Measurements from ENCODE around the gene MIA3. TPM values are rescaled to one million over a fixed set of nuclear protein-coding genes. Genes with fewer than 3 reads are reported as not detected.
"Not testable (repeated sequence)": the region's sequence is repeated elsewhere in the genome, so short reads cannot be mapped to it uniquely, and the experiment has no call there.

MIA3 gene, protein sequence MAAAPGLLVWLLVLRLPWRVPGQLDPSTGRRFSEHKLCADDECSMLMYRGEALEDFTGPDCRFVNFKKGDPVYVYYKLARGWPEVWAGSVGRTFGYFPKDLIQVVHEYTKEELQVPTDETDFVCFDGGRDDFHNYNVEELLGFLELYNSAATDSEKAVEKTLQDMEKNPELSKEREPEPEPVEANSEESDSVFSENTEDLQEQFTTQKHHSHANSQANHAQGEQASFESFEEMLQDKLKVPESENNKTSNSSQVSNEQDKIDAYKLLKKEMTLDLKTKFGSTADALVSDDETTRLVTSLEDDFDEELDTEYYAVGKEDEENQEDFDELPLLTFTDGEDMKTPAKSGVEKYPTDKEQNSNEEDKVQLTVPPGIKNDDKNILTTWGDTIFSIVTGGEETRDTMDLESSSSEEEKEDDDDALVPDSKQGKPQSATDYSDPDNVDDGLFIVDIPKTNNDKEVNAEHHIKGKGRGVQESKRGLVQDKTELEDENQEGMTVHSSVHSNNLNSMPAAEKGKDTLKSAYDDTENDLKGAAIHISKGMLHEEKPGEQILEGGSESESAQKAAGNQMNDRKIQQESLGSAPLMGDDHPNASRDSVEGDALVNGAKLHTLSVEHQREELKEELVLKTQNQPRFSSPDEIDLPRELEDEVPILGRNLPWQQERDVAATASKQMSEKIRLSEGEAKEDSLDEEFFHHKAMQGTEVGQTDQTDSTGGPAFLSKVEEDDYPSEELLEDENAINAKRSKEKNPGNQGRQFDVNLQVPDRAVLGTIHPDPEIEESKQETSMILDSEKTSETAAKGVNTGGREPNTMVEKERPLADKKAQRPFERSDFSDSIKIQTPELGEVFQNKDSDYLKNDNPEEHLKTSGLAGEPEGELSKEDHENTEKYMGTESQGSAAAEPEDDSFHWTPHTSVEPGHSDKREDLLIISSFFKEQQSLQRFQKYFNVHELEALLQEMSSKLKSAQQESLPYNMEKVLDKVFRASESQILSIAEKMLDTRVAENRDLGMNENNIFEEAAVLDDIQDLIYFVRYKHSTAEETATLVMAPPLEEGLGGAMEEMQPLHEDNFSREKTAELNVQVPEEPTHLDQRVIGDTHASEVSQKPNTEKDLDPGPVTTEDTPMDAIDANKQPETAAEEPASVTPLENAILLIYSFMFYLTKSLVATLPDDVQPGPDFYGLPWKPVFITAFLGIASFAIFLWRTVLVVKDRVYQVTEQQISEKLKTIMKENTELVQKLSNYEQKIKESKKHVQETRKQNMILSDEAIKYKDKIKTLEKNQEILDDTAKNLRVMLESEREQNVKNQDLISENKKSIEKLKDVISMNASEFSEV (N-terminal part only)
- 19.1 and 25.5 TPM in 2 replicates for total RNA-seq (2014; rRNA removed; shearing (Covaris generic); ENCODE audit: low replicate concordance)

DNA sequence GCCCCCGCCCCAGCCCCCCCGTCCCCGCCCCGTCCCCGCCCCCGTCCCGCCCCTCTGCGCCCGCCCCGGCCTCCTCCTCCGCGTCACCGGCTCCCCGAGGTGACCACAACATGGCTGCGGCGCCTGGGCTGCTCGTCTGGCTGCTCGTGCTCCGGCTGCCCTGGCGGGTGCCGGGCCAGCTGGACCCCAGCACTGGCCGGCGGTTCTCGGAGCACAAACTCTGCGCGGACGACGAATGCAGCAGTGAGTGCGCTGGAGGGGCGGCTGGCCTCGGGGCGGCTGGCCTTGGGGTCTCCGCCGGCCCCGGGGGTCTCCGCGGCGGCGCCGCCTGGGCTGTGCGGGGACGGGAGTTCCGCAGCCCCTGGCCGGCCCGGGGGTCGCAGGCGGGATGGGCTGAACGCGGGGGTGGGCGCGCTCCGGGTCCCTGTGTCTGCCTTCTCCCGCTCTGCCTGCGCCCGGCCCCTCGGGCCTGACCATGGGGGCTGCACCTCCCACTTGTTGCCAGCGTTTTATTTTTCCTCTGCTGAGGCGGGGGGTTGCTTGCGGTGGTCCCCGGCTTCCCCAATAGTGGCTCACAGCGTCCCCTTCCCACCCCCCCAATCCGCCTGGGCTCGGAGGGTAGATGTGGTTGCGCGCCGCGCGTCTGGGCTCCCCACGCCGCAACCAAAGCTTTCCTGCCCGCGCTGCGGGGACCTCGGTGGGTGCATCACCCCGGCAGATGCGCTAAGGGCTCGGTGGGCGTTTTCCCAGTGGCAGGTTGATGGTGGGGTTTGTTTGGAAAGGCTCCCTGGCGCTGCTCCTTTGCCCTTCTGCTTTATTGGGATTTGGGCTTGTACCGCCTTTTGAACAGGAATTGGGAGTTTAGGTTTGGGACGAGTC, at the start of gene MIA3:
MIA3 (plus strand) TSS at position 97 of the 879 bp plus-strand sequence; CDS start at position 111, 14 bp downstream.
- peak; percentile 22 for DNase-seq (ENCODE audit: low read depth)
- in situ Hi-C loops (cut with HindIII; ENCODE audit: low pct_unique_long_range_greater_than_20kb, low sequenced_read_pairs) = no loop called here

DNA sequence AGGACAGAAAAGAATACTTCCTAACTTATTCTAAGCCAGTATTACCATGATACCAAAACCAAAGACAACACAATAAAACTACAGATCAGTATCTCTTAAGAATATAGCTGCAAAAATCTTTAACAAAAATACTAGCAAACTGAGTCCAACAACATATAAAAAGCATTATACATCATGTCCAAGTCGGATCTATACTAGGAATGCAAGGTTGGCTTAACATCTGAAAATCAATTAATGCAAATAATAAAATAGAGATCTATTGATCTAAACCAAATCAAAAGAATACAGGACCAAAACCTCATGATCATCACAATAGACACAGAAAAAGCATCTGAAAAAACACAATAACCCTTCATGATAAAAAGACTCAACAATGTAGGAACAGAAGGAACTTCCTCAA, 47.1 kb upstream of the MIA3 start:
- in situ Hi-C loops (cut with HindIII; ENCODE audit: low pct_unique_long_range_greater_than_20kb, low sequenced_read_pairs) = no loop called here
- no peak for DNase-seq (ENCODE audit: low read depth)

DNA sequence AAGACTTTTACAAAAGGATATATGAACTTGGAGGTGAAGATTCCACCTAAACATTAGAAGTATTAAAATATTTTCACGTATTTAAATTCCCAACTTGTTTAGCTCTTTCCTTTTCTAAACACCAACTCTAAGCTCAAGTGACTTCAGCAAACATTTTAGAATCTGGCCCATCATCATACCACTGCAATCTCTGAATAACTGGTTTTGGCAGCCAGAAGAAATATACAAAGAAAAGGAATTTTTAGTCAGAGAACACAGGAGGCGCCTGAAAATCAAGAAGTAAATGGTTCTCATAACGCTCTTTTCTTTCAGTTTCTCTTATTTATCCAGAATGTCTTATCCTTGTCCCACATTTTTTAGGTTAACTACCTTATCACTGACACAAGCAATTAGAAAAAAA, 38.6 kb upstream of the MIA3 start:
- no peak for DNase-seq (ENCODE audit: low read depth)
- in situ Hi-C loops (cut with HindIII; ENCODE audit: low pct_unique_long_range_greater_than_20kb, low sequenced_read_pairs) = no loop called here

DNA sequence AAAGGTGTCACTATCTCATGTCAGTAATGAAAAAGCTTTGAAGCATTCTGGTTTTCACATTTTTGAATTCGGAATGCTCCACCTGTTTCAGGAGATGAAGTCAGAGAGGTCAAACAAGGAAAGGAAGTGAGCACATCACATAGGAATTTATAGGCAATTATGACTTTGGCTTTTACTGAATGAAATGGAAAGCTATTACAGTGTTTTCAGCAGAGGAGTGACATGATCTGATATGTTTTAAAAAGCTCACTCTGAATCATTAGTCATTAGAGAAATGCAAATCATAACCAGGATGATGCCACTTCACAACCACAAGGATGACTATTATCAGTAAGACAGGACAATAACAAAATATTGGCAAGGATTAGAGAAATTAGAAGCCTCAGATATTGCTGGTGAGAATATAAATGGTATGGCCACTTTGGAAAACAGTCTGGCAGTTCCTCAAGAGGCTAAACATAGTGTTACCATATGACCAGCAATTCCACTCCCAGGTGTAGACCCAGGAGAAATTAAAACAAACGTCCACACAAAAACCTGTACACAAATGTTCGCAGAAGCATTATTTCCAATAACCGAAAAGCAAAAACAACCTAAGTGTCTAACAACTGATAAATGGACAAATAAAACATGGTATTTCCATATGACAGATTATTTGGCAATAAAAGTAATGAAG, 35.7 kb upstream of the MIA3 start:
- peak; percentile 40 for DNase-seq (ENCODE audit: low read depth)
- in situ Hi-C loops (cut with HindIII; ENCODE audit: low pct_unique_long_range_greater_than_20kb, low sequenced_read_pairs) = no loop called here

DNA sequence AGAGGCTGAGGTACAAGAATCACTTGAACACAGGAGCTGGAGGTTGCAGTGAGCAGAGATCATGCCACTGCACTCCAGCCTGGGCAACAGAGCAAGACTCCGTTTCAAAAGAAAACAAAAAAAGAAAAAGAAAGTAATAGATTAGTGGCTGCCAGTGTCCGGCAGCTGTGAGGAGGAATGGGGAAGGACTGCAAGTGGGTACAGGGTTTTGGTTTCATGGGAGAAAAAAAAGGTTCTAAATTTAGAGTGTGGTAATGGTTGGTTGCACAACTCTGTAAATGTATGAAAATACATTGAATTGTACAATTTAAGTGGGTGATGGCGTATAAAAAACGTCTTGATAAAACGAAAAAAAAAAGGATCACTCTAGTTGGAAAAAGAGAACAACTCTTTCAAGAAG, 34.8 kb upstream of the MIA3 start:
- in situ Hi-C loops (cut with HindIII; ENCODE audit: low pct_unique_long_range_greater_than_20kb, low sequenced_read_pairs) = no loop called here
- no peak for DNase-seq (ENCODE audit: low read depth)

DNA sequence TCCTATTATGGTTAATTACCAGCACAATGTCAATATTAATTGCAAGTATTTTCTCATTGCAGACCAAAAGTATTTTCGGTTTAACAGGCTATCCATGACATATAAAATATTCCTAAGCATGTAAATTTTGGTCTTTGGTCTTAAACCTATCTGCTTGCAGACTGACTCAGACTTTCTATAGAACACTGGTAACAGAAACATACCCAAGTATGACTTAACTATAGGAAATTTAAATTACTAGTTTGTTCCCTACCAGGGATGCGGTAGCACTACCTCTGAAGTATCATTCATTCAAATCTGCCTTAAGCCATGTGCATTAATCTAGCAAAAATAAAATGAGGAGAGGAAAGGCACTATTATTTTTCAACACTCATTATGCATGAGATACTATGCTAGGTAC, 31.1 kb upstream of the MIA3 start:
- in situ Hi-C loops (cut with HindIII; ENCODE audit: low pct_unique_long_range_greater_than_20kb, low sequenced_read_pairs) = no loop called here
- no peak for DNase-seq (ENCODE audit: low read depth)

DNA sequence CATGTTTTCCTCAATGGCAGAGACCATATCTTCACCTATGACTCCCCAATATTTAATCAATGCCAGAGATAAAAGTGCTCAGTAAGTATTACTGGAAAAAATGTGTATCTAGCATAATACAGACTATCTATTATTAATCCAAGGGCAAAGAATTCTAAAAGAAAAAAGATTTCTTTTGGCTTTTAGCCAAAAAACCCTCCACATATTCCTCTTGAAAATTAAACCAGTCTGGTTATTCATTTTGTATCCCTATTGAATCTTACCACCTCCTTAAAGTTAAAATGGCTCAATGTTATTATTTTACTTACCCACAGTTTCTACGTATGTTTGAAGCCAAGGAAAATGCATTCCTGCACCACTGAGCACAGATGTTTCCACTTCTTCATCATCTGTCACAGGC, 29.8 kb upstream of the MIA3 start:
- in situ Hi-C loops (cut with HindIII; ENCODE audit: low pct_unique_long_range_greater_than_20kb, low sequenced_read_pairs) = no loop called here
- DNase-seq (ENCODE audit: low read depth) = no peak

DNA sequence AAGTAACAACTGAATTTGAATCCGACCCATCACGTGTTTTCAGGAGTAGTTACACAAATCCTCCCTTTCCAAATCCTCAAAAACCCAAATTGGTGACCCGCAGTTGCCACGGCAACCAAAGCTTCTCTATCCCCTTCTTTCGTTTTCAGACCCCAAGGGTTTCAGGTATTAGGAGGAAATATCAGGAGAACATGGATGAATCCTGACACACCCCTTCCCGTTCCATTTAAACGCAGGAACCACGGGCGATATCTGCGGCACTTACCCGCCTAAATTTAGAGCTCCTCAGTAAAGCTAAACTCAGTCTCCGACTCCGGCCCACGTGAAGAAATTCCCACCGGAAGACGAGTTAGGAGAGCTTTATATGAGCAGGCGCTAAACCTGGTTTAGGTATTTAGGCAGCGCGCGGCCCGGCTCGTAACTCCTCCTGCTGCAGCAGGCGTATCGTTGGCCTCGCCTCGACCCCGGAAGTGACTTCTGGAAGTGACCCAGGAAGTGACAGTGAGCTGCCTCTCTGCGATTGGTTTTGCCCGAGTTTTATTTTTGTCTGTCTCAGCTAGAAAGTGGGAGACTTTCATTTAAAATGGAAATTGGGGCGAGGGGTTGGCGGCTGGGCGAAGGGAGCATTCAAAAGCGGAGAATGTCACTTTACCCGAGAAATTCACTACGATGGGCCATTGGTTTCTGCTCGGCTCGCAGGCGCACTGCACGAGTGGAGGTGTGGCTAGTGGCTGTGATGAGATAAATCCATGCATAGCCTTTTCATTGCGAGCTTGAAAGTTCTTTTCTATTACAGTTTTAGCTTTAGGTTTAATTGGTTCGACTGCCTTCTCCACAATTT, 28.2 kb upstream of the MIA3 start, which contains the start of gene TAF1A:
TAF1A (minus strand) TSS at position 472 of the 841 bp plus-strand sequence.
- in situ Hi-C loops (cut with HindIII; ENCODE audit: low pct_unique_long_range_greater_than_20kb, low sequenced_read_pairs) = no loop called here
- DNase-seq (ENCODE audit: low read depth) = peak; percentile 80

DNA sequence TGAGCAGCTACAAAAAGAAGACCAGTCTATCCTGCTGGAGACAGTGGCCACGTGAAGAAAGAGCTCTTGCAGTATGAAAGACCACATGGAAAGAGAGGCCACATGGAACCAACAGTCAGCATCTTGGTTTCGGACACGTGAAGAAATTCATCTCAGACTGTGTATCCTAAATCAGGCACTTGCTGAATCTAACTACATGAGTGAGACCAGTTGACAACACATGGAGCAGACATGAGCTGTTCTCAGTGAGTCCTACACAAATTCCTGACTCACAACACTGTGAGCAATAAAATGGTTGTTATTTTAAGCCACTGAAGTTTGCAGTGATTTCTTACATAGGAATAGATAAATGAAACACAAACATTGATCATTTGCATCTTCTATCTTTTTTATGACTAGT, 25.7 kb upstream of the MIA3 start:
- in situ Hi-C loops (cut with HindIII; ENCODE audit: low pct_unique_long_range_greater_than_20kb, low sequenced_read_pairs) = no loop called here

DNA sequence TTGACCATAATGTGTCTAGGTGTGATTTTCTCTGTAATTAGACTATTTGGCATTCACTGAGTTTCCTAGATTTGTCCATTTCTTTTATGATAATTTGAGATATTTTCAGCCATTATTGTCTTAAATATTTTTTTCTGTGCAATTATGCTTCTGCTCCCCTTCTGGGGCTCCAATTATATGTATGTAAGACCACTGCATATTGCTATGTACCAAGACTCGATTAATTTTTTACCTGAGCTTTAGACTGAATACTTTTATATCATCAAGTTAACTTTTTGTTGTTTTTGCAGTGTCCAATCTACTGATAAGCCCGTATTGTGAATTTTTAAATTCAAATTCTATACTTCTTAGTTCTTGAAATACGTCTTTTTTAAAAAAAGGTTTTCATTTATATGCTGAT, 23.1 kb upstream of the MIA3 start:
- no peak for DNase-seq (ENCODE audit: low read depth)
- in situ Hi-C loops (cut with HindIII; ENCODE audit: low pct_unique_long_range_greater_than_20kb, low sequenced_read_pairs) = no loop called here

More for the DNA sequence above, 25.7 kb upstream of the MIA3 start:
- no peak for DNase-seq (ENCODE audit: low read depth)

DNA sequence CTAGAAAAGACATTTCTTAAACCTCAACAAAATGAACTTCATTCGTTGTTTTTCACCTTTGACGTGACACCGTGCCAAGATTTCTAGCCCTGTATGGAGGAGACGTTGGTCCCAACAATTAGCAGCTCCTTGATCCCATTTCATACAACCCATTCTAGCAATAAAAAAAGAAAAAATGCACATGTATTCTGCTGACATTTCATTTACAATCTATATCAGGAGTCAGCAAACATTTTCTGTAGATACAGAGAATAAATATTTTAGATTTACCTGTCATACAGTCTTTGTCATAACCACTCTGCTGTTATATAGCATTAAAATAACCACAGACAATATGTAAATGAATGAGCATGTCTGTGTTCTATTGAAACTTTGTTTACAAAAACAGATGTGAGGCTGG, 21.2 kb upstream of the MIA3 start:
- no peak for DNase-seq (ENCODE audit: low read depth)
- in situ Hi-C loops (cut with HindIII; ENCODE audit: low pct_unique_long_range_greater_than_20kb, low sequenced_read_pairs) = no loop called here

DNA sequence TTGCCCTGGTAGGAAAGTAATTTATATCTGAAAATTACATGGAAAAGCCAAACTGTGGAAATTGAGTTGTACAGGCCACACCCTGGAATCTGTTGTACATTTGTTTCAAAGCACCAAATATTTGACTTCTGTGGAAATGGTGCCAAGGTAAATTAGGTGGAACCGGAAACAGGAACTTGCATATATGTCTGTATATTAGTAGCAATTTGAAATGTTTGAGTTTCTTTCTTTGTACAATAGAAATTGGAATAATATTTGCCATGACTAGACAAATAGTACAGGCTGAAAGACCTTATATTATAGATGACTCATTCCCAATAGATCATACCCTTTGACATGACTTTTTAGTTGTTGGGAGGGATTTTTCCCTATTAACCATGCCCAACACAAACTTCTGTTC, 17.6 kb upstream of the MIA3 start:
- DNase-seq (ENCODE audit: low read depth) = no peak
- in situ Hi-C loops (cut with HindIII; ENCODE audit: low pct_unique_long_range_greater_than_20kb, low sequenced_read_pairs) = no loop called here

DNA sequence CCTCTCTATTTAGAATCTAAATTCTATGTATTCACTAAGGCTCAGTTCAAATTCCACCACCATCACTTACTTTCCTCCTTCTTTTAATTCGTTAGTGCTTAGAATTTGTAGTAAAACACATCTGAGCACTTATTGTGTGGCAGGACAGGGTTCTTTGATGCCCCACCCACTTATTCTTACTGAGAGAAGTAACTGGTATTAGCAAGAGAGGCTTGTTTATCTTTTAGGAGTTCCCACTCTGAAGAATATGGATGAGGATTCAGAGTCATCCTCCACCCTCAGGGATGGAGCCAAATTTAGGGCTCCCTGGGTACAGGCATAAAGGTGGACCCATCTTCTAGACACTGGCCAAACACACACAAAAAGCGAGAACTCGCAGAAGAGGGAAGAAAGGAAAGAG, 16.6 kb upstream of the MIA3 start:
- DNase-seq (ENCODE audit: low read depth) = no peak
- in situ Hi-C loops (cut with HindIII; ENCODE audit: low pct_unique_long_range_greater_than_20kb, low sequenced_read_pairs) = no loop called here

DNA sequence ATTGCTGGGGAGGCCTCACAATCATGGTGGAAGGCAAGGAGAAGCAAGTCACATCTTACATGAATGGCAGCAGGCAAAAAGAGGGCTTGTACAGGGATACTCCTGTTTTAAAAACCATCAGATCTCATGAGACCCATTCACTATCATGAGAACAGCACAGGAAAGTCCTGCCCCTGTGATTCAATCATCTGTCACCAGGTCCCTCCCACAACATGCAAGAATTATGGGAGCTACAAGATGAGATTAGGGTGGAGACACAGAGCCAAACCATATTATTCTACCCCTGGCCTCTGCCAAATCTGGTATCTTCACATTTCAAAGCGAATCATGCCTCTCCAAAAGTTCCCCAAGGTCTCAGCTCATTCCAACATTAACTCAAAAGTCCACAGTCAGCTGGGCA, 11.1 kb upstream of the MIA3 start:
- no peak for DNase-seq (ENCODE audit: low read depth)
- in situ Hi-C loops (cut with HindIII; ENCODE audit: low pct_unique_long_range_greater_than_20kb, low sequenced_read_pairs) = no loop called here

DNA sequence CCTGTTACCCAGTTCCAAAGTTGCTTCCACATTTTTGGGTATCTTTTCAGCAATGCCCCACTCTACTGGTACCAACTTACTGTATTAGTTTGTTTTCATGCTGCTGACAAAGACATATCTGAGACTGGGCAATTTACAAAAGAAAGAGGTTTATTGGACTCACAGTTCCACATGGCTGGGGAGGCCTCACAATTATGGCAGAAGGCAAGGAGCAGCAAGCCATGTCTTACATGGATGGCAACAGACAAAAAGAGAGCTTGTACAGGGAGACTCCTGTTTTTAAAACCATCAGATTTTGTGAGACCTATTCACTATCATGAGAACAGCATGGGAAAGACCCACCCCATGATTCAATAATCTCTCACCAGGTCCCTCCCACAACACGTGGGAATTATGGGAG, 8.8 kb upstream of the MIA3 start:
- in situ Hi-C loops (cut with HindIII; ENCODE audit: low pct_unique_long_range_greater_than_20kb, low sequenced_read_pairs); DNase-seq (ENCODE audit: low read depth): not testable (repeated sequence)

DNA sequence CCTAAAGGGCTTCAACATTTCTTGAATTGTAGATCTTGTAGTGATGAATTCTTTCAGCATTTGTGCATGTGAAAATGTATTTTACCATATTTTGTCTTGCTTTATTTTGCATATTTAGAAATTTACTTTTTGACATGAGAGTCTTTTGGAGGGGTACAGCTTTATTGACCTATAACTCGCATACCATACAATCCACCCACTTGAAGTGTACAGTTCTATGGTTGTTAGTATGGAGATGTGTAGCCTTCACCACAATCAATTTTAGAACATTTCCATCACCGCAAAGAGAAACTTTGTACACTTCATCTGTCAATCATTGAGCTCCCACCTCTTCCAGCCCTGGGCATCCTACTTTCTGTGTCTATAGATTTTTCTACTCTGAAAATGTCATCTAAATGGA, 7.2 kb upstream of the MIA3 start:
- DNase-seq (ENCODE audit: low read depth) = no peak
- in situ Hi-C loops (cut with HindIII; ENCODE audit: low pct_unique_long_range_greater_than_20kb, low sequenced_read_pairs) = no loop called here

Data from Caki2 (cell line).